ENCODE data around the gene ZPR1. TPM values are rescaled to one million over a fixed set of nuclear protein-coding genes. Genes with fewer than 3 reads are reported as not detected.
A peak's percentile ranks its signal among the peaks of the same experiment; 100 is the strongest.
"Not testable (repeated sequence)": the region's sequence is repeated elsewhere in the genome, so short reads cannot be mapped to it uniquely, and the experiment has no call there.

The ZPR1 gene
- total RNA-seq, 2 donors from 2014 or later, result 77.6 to 106 TPM

DNA sequence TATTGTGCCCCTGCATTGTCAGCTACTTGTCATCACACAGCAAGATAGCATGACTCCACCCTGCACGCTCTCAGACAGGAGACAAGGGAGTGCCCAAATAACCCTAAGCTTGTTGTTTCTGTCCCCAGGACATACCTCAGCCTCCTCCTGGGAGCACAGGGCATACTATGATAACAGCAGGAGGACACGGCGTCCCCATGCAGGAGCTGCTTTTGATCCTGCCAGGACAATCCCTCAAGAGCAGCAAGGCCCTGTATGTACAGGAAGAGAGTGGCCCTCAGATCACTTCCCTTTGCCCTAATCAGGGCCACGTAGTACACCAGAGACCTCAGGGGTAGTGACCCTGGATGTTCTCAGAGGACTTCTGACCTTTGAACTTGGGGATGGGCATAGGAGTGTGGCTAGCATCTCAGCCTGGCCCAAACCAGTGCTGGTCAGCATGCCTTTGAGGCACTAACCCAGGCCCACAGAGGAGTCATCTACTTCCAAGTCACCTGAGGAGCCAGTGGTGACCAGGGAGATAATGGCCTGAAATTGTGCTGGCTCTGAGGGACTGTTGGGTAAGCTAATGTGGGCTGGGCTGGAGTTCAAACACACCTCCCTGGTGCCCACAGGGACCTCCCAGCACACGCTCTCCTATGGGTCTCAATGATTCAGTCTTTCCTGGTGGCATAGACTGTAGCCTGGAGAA lies 26.1 kb upstream of the ZPR1 start:
- DNase-seq, result no peak
- Mint-ChIP-seq H3K27me3 (ENCODE audit: low read depth) (no peaks in the 10 kb centered on the region), H3K4me3 (no peak overlapping the region), H3K36me3 (ENCODE audit: insufficient read depth in 2 of 2) (no peaks in the 10 kb centered on the region), H3K4me1 (ENCODE audit: low read depth) (no peaks in the 10 kb centered on the region), H3K9me3 (no peaks in the 10 kb centered on the region), H3K27ac (no peak overlapping the region)
- ATAC-seq (replicated peaks in 1 of 2), result no peak

DNA sequence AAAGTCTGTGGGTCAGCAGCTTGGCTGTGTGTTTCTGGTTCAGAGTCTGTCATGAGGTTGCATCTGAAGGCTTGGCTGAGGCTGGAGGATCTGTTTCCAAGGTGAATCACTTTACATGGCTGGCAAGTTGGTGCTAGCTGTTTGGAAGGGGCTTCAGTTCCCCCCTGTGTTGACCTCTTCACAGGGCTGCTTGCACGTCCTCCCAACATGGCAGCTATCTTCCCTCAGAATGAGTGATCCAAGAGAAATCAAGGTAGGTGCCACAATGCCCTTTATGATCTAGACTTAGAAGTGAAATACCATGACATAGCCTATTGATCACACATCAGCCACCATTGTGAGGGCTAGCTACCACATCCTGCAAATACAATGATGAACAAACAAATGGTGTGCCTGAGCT lies 25.3 kb upstream of the ZPR1 start:
- no peak overlapping the region for H3K27ac Mint-ChIP-seq
- no peaks in the 10 kb centered on the region for H3K36me3 Mint-ChIP-seq (ENCODE audit: insufficient read depth in 2 of 2)
- no peaks in the 10 kb centered on the region for H3K4me1 Mint-ChIP-seq (ENCODE audit: low read depth)
- no peaks in the 10 kb centered on the region for H3K9me3 Mint-ChIP-seq
- DNase-seq, result no peak
- H3K27me3 Mint-ChIP-seq (ENCODE audit: low read depth), result no peaks in the 10 kb centered on the region
- no peak for ATAC-seq (replicated peaks in 1 of 2)
- no peak overlapping the region for H3K4me3 Mint-ChIP-seq

DNA sequence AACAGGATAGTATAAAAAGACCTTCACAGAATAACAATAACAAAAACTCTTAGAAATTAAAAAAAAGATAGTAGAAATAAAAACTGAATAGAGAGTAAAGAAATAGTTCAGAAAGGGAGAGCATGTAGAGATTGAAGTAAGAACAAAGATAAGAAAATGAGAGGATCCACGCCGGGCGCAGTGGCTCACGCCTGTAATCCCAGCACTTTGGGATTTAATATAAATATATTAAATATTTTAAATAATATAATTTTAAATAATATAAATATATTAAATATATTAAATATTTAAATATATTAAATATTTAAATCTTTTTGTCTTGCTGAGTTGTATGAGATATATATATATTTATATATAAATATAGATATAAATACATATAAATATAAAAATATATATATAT lies 24.3 kb upstream of the ZPR1 start:
- no peak overlapping the region for H3K27ac Mint-ChIP-seq
- H3K4me1 Mint-ChIP-seq (ENCODE audit: low read depth), result no peaks in the 10 kb centered on the region
- DNase-seq (no peak), ATAC-seq (replicated peaks in 1 of 2) (no peak)
- no peak overlapping the region for H3K4me3 Mint-ChIP-seq
- no peaks in the 10 kb centered on the region for H3K36me3 Mint-ChIP-seq (ENCODE audit: insufficient read depth in 2 of 2)
- no peaks in the 10 kb centered on the region for H3K27me3 Mint-ChIP-seq (ENCODE audit: low read depth)
- H3K9me3 Mint-ChIP-seq, result no peaks in the 10 kb centered on the region

DNA sequence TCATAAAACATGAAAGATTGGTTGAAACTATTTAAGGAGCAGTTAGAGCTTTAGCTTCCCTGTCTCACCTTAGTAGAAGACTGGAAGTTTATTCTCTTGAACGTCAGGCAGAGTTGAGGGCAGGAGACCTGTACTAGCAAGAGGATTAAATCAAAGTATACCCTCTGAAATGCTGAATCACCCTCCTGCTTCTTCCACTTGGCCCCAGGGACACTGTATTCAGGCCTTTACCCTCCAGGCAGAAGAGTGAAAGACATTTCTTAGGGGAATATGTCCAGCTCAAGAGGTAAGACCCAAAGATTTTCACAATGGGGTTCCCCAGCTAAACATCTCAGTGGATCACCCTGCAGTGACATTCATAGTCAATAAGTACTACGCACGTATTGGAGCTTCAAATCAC lies 23.4 kb upstream of the ZPR1 start:
- Mint-ChIP-seq H3K36me3 (ENCODE audit: insufficient read depth in 2 of 2) (no peaks in the 10 kb centered on the region), H3K4me3 (no peak overlapping the region), H3K27me3 (ENCODE audit: low read depth) (no peaks in the 10 kb centered on the region), H3K4me1 (ENCODE audit: low read depth) (no peaks in the 10 kb centered on the region), H3K27ac (no peak overlapping the region), H3K9me3 (no peaks in the 10 kb centered on the region)
- ATAC-seq (replicated peaks in 1 of 2), result no peak
- no peak for DNase-seq

DNA sequence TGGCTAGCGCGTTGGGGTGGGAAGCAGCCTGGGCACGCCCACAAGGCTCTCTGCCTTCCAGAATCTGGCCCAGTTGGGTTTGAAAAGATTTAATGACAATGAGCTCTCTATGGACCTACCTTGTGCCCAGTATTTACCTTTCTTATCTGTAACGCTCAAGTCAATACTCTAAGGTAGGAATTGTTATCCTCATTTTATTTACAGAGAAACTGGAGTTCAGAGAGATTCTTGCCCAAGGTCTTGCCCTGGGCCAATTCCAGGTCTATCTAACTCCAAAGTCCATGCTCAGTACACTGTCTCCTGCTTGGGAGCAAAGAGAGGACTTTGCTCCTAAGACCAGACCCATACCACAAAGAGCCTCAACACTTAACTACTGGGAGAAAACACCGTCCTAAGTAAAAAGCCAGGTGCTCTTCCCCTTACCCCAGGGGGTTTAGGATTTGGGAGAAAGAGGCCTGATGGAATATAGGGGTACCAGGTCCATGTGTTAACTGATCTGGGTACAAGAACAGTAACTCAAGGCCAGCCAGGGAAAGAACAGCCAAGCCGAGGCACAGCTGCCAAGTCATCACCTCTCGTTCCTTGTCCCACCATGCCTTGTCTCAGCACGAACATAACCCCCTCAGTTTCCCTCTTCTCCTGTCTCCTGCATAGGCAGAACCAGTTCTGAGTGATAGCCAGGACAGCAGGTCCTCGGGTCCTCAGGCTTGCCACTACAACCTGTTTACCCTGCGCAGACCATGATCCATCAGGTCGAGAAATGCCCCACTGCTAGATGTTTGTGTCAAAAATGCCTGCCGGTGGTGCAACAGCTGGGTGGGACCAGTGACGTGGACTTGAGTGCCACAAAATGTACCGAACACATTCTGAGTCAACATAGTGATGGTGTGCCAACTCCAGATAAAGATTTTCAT lies 20.7 kb upstream of the ZPR1 start:
- H3K36me3 Mint-ChIP-seq (ENCODE audit: insufficient read depth in 2 of 2), result no peaks in the 10 kb centered on the region
- no peaks in the 10 kb centered on the region for H3K9me3 Mint-ChIP-seq
- no peak overlapping the region for H3K4me3 Mint-ChIP-seq
- no peak for ATAC-seq (replicated peaks in 1 of 2)
- DNase-seq, result no peak
- H3K27ac Mint-ChIP-seq, result no peak overlapping the region
- no peaks in the 10 kb centered on the region for H3K4me1 Mint-ChIP-seq (ENCODE audit: low read depth)
- no peaks in the 10 kb centered on the region for H3K27me3 Mint-ChIP-seq (ENCODE audit: low read depth)

DNA sequence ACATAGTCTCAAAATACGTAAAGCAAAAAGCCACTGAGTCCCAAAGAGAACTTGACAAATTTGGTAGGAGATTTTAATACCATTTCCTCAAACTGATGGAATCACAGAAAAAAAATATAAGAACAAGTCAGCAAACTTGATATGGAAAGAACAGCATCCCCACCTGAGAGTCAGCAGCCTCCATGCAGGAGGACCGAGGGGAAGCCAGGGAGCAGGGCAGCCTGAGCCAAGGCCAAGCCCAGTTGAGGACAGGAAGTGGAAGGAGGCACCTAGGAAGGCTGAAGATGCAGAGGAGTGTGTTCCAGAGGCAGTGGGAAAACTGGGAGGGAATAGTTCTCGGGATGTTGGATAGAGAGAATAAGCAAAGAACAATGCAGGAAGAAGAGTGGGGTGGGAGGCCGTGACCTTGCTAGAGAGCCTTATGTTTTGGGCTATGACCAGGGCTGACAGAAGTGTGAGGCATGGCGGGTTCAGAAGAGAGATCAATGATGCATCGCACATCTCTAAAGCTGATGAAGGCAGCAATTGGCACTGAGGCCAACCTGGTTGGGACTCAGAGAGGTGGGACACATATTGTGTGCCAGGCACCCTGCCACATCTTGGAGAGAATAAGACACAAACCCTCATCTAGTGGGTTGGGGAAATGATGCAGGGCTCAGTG lies 19.9 kb upstream of the ZPR1 start:
- no peaks in the 10 kb centered on the region for H3K4me1 Mint-ChIP-seq (ENCODE audit: low read depth)
- DNase-seq (no peak), ATAC-seq (replicated peaks in 1 of 2) (no peak)
- H3K27me3 Mint-ChIP-seq (ENCODE audit: low read depth), result peaks cover 3% of the 10 kb centered on the region
- H3K27ac Mint-ChIP-seq, result no peak overlapping the region
- H3K36me3 Mint-ChIP-seq (ENCODE audit: insufficient read depth in 2 of 2), result no peaks in the 10 kb centered on the region
- H3K4me3 Mint-ChIP-seq, result no peak overlapping the region
- no peaks in the 10 kb centered on the region for H3K9me3 Mint-ChIP-seq

DNA sequence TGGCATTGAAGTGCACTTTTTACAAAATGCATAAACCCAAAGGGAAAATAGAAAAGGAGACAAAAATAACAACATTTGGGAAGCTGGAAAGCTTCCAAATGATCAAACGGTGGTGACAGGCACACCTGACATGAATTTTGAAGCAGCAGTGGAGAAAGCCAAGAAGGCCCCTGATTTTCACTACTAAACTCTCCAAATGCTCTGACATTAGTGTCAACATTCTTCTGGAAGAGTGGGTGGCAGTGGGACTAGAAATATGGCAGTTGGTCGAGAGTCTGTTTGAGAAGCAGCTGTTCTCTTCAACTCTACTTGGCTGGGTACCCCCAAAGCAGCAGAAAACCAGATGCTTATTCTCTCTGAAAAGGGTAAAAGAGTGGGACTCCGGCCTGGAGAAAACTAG lies 16.2 kb upstream of the ZPR1 start:
- H3K36me3 Mint-ChIP-seq (ENCODE audit: insufficient read depth in 2 of 2), result no peaks in the 10 kb centered on the region
- ATAC-seq (replicated peaks in 1 of 2) (no peak), DNase-seq (no peak)
- H3K4me1 Mint-ChIP-seq (ENCODE audit: low read depth), result no peaks in the 10 kb centered on the region
- no peak overlapping the region for H3K27ac Mint-ChIP-seq
- no peak overlapping the region for H3K4me3 Mint-ChIP-seq
- no peaks in the 10 kb centered on the region for H3K9me3 Mint-ChIP-seq
- peaks cover 24% of the 10 kb centered on the region for H3K27me3 Mint-ChIP-seq (ENCODE audit: low read depth)

DNA sequence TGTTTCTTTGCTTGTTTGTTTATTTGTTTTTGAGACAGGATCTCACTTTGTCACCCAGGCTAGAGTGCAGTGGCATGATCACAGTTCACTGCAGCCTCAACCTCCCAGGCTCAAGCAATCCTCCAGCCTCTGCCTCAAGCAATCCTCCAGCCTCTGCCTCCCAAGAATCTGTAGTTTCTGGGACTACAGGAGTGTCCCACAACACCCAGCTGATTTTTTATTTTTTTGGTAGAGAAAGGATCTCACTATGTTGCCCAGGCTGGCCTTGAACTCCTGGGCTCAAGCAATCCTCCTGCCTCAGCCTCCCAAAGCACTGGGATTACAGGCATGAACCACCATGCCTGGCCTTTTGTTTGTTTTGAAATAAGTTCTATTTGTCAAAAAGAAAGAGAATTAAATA lies 13.8 kb upstream of the ZPR1 start:
- H3K36me3 Mint-ChIP-seq (ENCODE audit: insufficient read depth in 2 of 2); DNase-seq; H3K4me1 Mint-ChIP-seq (ENCODE audit: low read depth); H3K9me3 Mint-ChIP-seq; ATAC-seq (replicated peaks in 1 of 2); H3K27ac Mint-ChIP-seq; H3K4me3 Mint-ChIP-seq: not testable (repeated sequence)
- H3K27me3 Mint-ChIP-seq (ENCODE audit: low read depth), result peaks cover 25% of the 10 kb centered on the region

DNA sequence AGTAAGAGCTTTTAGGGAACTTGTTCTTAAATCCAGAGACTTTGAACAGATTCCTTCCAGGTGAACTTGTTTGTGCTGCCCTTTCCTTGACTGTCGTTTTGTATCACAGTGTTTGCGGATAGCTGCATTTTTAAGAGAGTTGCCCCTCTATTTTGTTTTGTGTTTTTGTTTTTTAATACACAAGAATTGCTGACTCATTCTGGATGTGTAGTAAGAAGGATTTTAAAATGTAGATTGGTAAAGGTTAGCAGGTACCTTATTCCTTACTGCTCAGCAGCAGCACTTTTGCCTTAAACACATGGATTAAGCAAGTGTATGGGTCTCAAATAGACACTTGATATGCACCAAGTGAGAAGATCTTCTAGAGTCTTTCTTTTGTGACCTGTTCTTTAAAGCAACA lies 12.8 kb upstream of the ZPR1 start:
- no peak overlapping the region for H3K27ac Mint-ChIP-seq
- no peak overlapping the region for H3K4me3 Mint-ChIP-seq
- DNase-seq, result no peak
- peaks cover 25% of the 10 kb centered on the region for H3K27me3 Mint-ChIP-seq (ENCODE audit: low read depth)
- peaks cover 7% of the 10 kb centered on the region for H3K4me1 Mint-ChIP-seq (ENCODE audit: low read depth)
- H3K9me3 Mint-ChIP-seq, result no peaks in the 10 kb centered on the region
- no peak for ATAC-seq (replicated peaks in 1 of 2)
- H3K36me3 Mint-ChIP-seq (ENCODE audit: insufficient read depth in 2 of 2), result no peaks in the 10 kb centered on the region

DNA sequence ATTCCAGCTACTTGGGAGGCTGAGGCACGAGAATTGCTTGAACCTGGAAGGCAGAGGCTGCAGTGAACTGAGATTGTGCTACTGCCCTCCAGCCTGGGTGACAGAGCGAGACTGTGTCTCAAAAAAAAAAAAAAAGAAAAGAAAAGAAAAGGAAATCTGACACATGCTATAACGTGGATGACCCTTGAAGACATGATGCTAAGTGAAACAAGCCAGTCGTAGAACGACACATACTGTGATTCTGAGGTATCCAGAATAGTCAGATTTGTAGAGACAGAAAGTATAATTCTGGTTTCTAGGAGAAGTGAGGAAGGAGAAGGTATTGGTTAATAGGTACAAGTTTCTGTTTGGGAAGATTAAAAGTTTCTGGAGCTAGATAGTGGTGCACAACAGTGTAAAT lies 10.5 kb upstream of the ZPR1 start:
- DNase-seq, result no peak
- Mint-ChIP-seq H3K36me3 (ENCODE audit: insufficient read depth in 2 of 2) (no peaks in the 10 kb centered on the region), H3K27me3 (ENCODE audit: low read depth) (peaks cover 25% of the 10 kb centered on the region), H3K9me3 (no peaks in the 10 kb centered on the region), H3K4me3 (no peak overlapping the region), H3K4me1 (ENCODE audit: low read depth) (peaks cover 7% of the 10 kb centered on the region), H3K27ac (no peak overlapping the region)
- ATAC-seq (replicated peaks in 1 of 2), result peak; percentile 78 to 86

DNA sequence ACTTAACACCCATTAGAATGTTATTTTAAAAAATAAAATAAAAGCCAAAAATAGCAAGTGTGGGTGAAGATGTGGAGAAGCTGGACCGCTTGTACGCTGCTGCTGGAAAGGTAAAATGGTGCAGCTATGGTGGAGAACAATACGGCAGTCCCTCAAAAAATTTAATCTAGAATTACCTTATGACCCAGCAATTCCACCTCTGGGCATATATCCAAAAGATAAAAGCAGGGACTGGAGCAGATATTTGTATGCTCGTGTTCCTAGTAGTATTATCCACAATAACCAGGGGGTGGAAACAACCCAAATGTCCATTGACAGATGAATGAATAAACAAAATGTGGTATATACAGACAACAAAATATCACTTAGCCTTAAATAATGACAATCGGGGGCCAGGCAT lies 10.0 kb upstream of the ZPR1 start:
- ATAC-seq (replicated peaks in 1 of 2) (no peak), DNase-seq (no peak)
- H3K4me3 Mint-ChIP-seq, result no peak overlapping the region
- peaks cover 22% of the 10 kb centered on the region for H3K27me3 Mint-ChIP-seq (ENCODE audit: low read depth)
- H3K27ac Mint-ChIP-seq, result no peak overlapping the region
- peaks cover 12% of the 10 kb centered on the region for H3K4me1 Mint-ChIP-seq (ENCODE audit: low read depth)
- H3K9me3 Mint-ChIP-seq, result no peaks in the 10 kb centered on the region
- H3K36me3 Mint-ChIP-seq (ENCODE audit: insufficient read depth in 2 of 2), result no peaks in the 10 kb centered on the region

DNA sequence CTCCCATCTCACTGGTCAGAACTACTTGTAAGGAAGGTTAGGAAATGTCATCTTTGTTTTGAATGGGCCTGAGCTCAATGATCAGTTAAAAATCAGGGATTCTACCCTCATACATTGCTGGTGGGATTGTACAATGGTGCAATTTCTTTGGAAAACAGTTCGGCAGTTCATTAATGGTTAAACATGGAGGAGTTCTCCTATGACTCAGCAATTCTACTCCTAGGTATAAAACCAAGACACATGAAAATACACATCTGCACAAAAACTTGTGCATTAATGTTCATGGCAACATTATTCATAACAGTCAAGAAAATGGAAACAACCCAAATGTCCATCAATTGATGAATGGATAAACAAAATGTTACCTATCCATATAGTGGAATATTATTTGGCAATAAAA lies 8.7 kb upstream of the ZPR1 start:
- H3K9me3 Mint-ChIP-seq, result no peaks in the 10 kb centered on the region
- H3K4me3 Mint-ChIP-seq, result no peak overlapping the region
- H3K27ac Mint-ChIP-seq, result no peak overlapping the region
- no peaks in the 10 kb centered on the region for H3K36me3 Mint-ChIP-seq (ENCODE audit: insufficient read depth in 2 of 2)
- no peak for DNase-seq
- H3K27me3 Mint-ChIP-seq (ENCODE audit: low read depth), result peaks cover 16% of the 10 kb centered on the region
- ATAC-seq (replicated peaks in 1 of 2), result no peak
- peaks cover 15% of the 10 kb centered on the region for H3K4me1 Mint-ChIP-seq (ENCODE audit: low read depth)

DNA sequence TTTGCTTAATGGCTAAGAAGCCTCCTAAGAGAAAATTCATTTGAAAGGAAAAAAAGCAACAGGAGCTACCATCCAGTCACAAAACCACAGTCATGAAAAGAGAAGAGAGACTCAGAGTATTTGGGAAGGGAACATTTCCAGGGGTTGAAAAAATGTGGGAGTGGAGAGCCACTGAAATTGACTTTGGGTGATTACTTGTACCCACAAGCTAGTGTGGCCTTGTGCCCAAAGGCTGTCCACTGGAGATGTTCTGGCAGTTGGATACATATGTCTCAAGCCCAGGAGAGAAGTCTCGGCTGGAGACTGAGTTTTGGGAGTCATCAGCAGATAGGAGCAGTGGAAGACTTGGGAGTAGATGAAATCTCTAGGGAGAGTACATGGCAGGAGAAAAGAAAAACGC lies 7.0 kb upstream of the ZPR1 start:
- no peaks in the 10 kb centered on the region for H3K9me3 Mint-ChIP-seq
- H3K27me3 Mint-ChIP-seq (ENCODE audit: low read depth), result peaks cover 9% of the 10 kb centered on the region
- no peak overlapping the region for H3K27ac Mint-ChIP-seq
- H3K4me3 Mint-ChIP-seq, result no peak overlapping the region
- no peak for DNase-seq
- ATAC-seq (replicated peaks in 1 of 2), result no peak
- peaks cover 24% of the 10 kb centered on the region for H3K4me1 Mint-ChIP-seq (ENCODE audit: low read depth)
- no peaks in the 10 kb centered on the region for H3K36me3 Mint-ChIP-seq (ENCODE audit: insufficient read depth in 2 of 2)

Data from activated T-cell treated with anti-CD3 and anti-CD28 coated beads, Interleukin-2, amount 50 U/mL, for 72 hours (primary cell).